HepG2 (cell line): ENCODE data around the gene COX7A1. TPM values are rescaled to one million over a fixed set of nuclear protein-coding genes. Genes with fewer than 3 reads are reported as not detected.

ENCODE experiments used
- CEBPB ChIP-seq: IDR thresholded peaks from 2 replicates; pipeline ENCODE4 v1.6.1; 2011; ENCODE audit warnings: low read depth, low read length, improper control_type of control experiment, borderline replicate concordance
- EHMT2 ChIP-seq: fragments of 200-600 bp; sonication (generic); IDR thresholded peaks from 2 replicates; pipeline ENCODE4 v1.7.0; 2017; ENCODE audit warnings: antibody characterized with exemption, low read depth, low read length, borderline replicate concordance
- HNF1A ChIP-seq, 2 experiments: sonication (generic) in 1 of 2; formaldehyde crosslinking in 1 of 2; IDR thresholded peaks; 2 replicates each; pipeline versions ENCODE4 v1.4.0 to v1.6.1; 2016 to 2020; ENCODE audit warnings: borderline replicate concordance in 1 of 2, low read depth in 1 of 2, mild to moderate bottlenecking in 1 of 2, missing genetic modification reagents in 1 of 2
- JARID2 ChIP-seq: sonication (generic); formaldehyde crosslinking; IDR thresholded peaks from 2 replicates; pipeline ENCODE4 v1.8.1; 2023; ENCODE audit warnings: missing genetic modification reagents, inconsistent platforms; ENCODE audit not compliant: insufficient replicate concordance
- KDM5A ChIP-seq: fragments of 200-600 bp; sonication (generic); IDR thresholded peaks from 2 replicates; pipeline ENCODE4 v1.7.0; 2018; ENCODE audit warnings: antibody characterized with exemption, mild to moderate bottlenecking, low read length, borderline replicate concordance
- MYPOP ChIP-seq: sonication (generic); formaldehyde crosslinking; IDR thresholded peaks from 2 replicates; pipeline ENCODE4 v1.8.1; 2023; ENCODE audit warnings: mild to moderate bottlenecking, moderate library complexity, missing genetic modification reagents
- RBFOX2 ChIP-seq: fragments of 200-400 bp; formaldehyde crosslinking; IDR thresholded peaks from 2 replicates; pipeline ENCODE4 v1.6.1; 2017; ENCODE audit warnings: low read depth, mild to moderate bottlenecking, low read length
- YY1 ChIP-seq: IDR thresholded peaks from 2 replicates; pipeline ENCODE4 v1.6.1; 2011; ENCODE audit warnings: low read length, low read depth, moderate library complexity, mild to moderate bottlenecking; ENCODE audit not compliant: insufficient read depth, insufficient replicate concordance
- ZC3H13 ChIP-seq: sonication (generic); formaldehyde crosslinking; IDR thresholded peaks from 2 replicates; pipeline ENCODE4 v1.8.1; 2023; ENCODE audit warnings: mild to moderate bottlenecking, missing genetic modification reagents, moderate library complexity
- ZNF547 ChIP-seq: sonication (generic); formaldehyde crosslinking; IDR thresholded peaks from 2 replicates; pipeline ENCODE4 v1.5.1; 2020; ENCODE audit warnings: mild to moderate bottlenecking, missing genetic modification reagents
- ZNF562 ChIP-seq: sonication (generic); formaldehyde crosslinking; IDR thresholded peaks from 2 replicates; pipeline ENCODE4 v1.8.0; 2022; ENCODE audit warnings: missing genetic modification reagents, borderline replicate concordance
- ZNF773 ChIP-seq: sonication (generic); formaldehyde crosslinking; IDR thresholded peaks from 2 replicates; pipeline ENCODE4 v1.4.0; 2020; ENCODE audit warnings: missing genetic modification reagents, borderline replicate concordance
- polyA plus RNA-seq, 8 experiments: library from polyadenylated mRNA; depleted of rRNA in 3 of 8; stranded (reverse) in 7 of 8; unstranded in 1 of 8; fragments of >200 nt; fragmentation: Illumina TruSeq in 4 of 8; extraction: Trizol in 4 of 8; gene quantifications; 2 replicates each; pipeline versions ENCODE4 v1.2.1 to v1.2.3, GENCODE V29; 2011 to 2016; ENCODE audit warnings: low read depth in 4 of 8, missing spikeins in 1 of 8, mixed read lengths in 1 of 8; ENCODE audit not compliant: insufficient read depth in 1 of 8
- total RNA-seq, 5 experiments: library from RNA; depleted of rRNA; stranded (reverse); fragments of >200 nt; fragmentation: Illumina TruSeq; extraction: Trizol; gene quantifications; 2 replicates each; pipeline ENCODE4 v1.2.3, GENCODE V29; 2016; ENCODE audit warnings: low read depth in 1 of 5
- TF ChIP-seq, protein P1 (sequence below): sonication (generic); formaldehyde crosslinking; IDR thresholded peaks from 2 replicates; pipeline ENCODE4 v1.4.0; 2020; ENCODE audit warnings: missing genetic modification reagents, borderline replicate concordance
- TF ChIP-seq, protein P2 (sequence below): sonication (generic); formaldehyde crosslinking; IDR thresholded peaks from 2 replicates; pipeline ENCODE4 v1.5.0; 2020; ENCODE audit warnings: missing genetic modification reagents
- TF ChIP-seq, protein P3 (sequence below): sonication (generic); formaldehyde crosslinking; IDR thresholded peaks from 2 replicates; pipeline ENCODE4 v1.5.0; 2020; ENCODE audit warnings: missing genetic modification reagents, mild to moderate bottlenecking, borderline replicate concordance

Gene COX7A1
- total and polyA plus RNA-seq, 2 of the 13 experiments (the other 11 are each of a cell fraction or from before 2014, with no cell fraction given) = not detected

DNA sequence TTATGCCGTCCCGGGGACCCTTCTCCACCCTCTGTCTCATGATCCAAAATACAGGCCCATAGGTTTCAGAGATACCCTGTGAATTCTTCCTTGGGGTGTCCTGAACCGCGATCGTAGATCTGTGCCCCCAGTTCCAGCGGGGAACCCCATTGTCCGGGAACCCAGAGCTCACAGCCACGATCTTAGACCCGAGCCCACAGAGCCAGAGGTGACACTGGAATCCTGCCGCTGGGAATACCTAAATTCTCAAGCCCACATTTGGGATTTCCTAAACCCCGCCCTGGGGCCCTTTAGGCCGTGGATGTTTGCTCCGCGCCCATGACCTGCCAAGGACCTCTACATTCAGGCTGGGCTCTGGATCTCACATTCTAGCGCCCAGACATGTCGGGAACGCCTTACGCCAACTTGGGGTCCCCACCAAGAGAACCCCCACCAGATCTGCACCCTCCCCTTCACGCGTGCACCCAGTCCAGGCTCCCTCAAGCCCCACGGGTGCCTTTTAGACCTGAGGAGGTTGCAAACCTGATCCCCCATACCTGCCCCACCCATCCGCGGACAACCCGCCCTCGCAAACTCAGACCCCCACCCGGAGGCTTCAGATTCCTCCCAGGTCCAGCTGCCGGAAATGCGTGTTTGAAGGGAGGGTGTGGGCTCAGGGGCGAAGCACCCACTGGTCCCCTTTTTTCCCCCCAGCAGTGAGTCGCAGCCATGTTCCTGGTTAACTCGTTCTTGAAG lies 11.8 kb downstream of the COX7A1 start (continued):
- TF ChIP-seq, protein P1, sequence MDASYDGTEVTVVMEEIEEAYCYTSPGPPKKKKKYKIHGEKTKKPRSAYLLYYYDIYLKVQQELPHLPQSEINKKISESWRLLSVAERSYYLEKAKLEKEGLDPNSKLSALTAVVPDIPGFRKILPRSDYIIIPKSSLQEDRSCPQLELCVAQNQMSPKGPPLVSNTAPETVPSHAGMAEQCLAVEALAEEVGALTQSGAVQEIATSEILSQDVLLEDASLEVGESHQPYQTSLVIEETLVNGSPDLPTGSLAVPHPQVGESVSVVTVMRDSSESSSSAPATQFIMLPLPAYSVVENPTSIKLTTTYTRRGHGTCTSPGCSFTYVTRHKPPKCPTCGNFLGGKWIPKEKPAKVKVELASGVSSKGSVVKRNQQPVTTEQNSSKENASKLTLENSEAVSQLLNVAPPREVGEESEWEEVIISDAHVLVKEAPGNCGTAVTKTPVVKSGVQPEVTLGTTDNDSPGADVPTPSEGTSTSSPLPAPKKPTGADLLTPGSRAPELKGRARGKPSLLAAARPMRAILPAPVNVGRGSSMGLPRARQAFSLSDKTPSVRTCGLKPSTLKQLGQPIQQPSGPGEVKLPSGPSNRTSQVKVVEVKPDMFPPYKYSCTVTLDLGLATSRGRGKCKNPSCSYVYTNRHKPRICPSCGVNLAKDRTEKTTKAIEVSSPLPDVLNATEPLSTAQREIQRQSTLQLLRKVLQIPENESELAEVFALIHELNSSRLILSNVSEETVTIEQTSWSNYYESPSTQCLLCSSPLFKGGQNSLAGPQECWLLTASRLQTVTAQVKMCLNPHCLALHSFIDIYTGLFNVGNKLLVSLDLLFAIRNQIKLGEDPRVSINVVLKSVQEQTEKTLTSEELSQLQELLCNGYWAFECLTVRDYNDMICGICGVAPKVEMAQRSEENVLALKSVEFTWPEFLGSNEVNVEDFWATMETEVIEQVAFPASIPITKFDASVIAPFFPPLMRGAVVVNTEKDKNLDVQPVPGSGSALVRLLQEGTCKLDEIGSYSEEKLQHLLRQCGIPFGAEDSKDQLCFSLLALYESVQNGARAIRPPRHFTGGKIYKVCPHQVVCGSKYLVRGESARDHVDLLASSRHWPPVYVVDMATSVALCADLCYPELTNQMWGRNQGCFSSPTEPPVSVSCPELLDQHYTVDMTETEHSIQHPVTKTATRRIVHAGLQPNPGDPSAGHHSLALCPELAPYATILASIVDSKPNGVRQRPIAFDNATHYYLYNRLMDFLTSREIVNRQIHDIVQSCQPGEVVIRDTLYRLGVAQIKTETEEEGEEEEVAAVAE (CRISPR knock-in tag) = no peak
- peak; percentile 38; the same call in 1 of the 2 replicates for TF ChIP-seq KDM5A
- TF ChIP-seq, protein P2, sequence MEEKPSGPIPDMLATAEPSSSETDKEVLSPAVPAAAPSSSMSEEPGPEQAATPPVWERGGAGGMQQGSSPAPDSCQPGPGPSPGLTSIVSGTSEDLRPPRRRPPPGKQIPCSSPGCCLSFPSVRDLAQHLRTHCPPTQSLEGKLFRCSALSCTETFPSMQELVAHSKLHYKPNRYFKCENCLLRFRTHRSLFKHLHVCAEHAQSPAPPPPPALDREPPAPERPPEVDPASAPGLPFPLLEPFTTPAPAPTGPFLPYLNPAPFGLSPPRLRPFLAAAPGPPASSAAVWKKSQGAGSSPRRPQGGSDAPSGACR (CRISPR knock-in tag) = no peak
- no peak for TF ChIP-seq HNF1A (IDR thresholded peaks at IDR 0.05; ENCODE audit: low read depth)
- TF ChIP-seq HNF1A (CRISPR knock-in tag; IDR thresholded peaks at IDR 0.05; ENCODE audit: borderline replicate concordance) = no peak
- TF ChIP-seq JARID2 (CRISPR knock-in tag) = no peak
- TF ChIP-seq MYPOP (CRISPR knock-in tag) = no peak
- TF ChIP-seq RBFOX2 = no peak
- TF ChIP-seq EHMT2 = no peak
- TF ChIP-seq ZNF562 (CRISPR knock-in tag) = no peak
- no peak for TF ChIP-seq ZC3H13 (CRISPR knock-in tag)
- TF ChIP-seq ZNF547 = no peak
- peak; percentile 59 for TF ChIP-seq YY1
- 0 out of 2 replicates have a peak, but pooled peaks have one; percentile 40 for TF ChIP-seq ZNF773 (CRISPR knock-in tag)
- no peak for TF ChIP-seq CEBPB
- TF ChIP-seq, protein P3, sequence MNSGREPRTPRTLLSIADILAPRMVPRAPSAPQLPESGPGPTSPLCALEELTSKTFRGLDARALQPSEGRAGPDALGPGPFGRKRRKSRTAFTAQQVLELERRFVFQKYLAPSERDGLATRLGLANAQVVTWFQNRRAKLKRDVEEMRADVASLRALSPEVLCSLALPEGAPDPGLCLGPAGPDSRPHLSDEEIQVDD = no peak
